HepG2 (cell line): ENCODE measurements around the gene FITM2. TPM values are rescaled to one million over a fixed set of nuclear protein-coding genes. Genes with fewer than 3 reads are reported as not detected.

Experiments
- CBX2 ChIP-seq, 2 experiments: fragments of 200-600 bp in 1 of 2; sonication (generic); formaldehyde crosslinking in 1 of 2; IDR thresholded peaks; 2 replicates each; pipeline versions ENCODE4 v1.7.0 to v1.8.1; 2018 to 2022; ENCODE audit warnings: low read depth in 2 of 2, low read length in 1 of 2, mild to moderate bottlenecking in 1 of 2, missing genetic modification reagents in 1 of 2
- DPF2 ChIP-seq: sonication (generic); formaldehyde crosslinking; IDR thresholded peaks from 2 replicates; pipeline ENCODE4 v1.4.0; 2020; ENCODE audit warnings: mild to moderate bottlenecking, low read depth, missing genetic modification reagents, borderline replicate concordance
- JUNB ChIP-seq: sonication (generic); formaldehyde crosslinking; IDR thresholded peaks from 2 replicates; pipeline ENCODE4 v1.8.0; 2022; ENCODE audit warnings: missing genetic modification reagents, mild to moderate bottlenecking, borderline replicate concordance
- PBX2 ChIP-seq: IDR thresholded peaks from 2 replicates; pipeline ENCODE4 v1.6.1; 2016; ENCODE audit warnings: control low read depth
- RAD51 ChIP-seq: fragments of 450-650 bp; IDR thresholded peaks from 2 replicates; pipeline ENCODE4 v1.6.1; 2016; ENCODE audit warnings: borderline replicate concordance
- SPEN ChIP-seq: sonication (generic); formaldehyde crosslinking; IDR thresholded peaks from 2 replicates; pipeline ENCODE4 v1.5.1; 2020; ENCODE audit warnings: low read depth, mild to moderate bottlenecking, missing genetic modification reagents
- SRSF1 ChIP-seq: fragments of 200-400 bp; formaldehyde crosslinking; optimal IDR thresholded peaks from 2 replicates; pipeline ENCODE3; 2017; ENCODE audit warnings: mild to moderate bottlenecking, low read depth, low read length, moderate library complexity
- ZNF234 ChIP-seq: sonication (generic); formaldehyde crosslinking; conservative IDR thresholded peaks from 2 replicates; pipeline ENCODE4 v1.5.1; 2020; ENCODE audit warnings: mild to moderate bottlenecking, missing genetic modification reagents
- ZNF44 ChIP-seq: sonication (generic); formaldehyde crosslinking; IDR thresholded peaks from 2 replicates; pipeline ENCODE4 v1.5.1; 2020; ENCODE audit warnings: mild to moderate bottlenecking, missing genetic modification reagents
- ZNF513 ChIP-seq: sonication (generic); formaldehyde crosslinking; conservative IDR thresholded peaks from 2 replicates; pipeline ENCODE4 v1.5.0; 2020; ENCODE audit warnings: missing genetic modification reagents
- ZNF646 ChIP-seq: sonication (generic); formaldehyde crosslinking; IDR thresholded peaks from 2 replicates; pipeline ENCODE4 v1.9.0; 2021; ENCODE audit warnings: mild to moderate bottlenecking, missing genetic modification reagents
- ZNF773 ChIP-seq: sonication (generic); formaldehyde crosslinking; IDR thresholded peaks from 2 replicates; pipeline ENCODE4 v1.4.0; 2020; ENCODE audit warnings: missing genetic modification reagents, borderline replicate concordance
- ZXDC ChIP-seq: sonication (generic); formaldehyde crosslinking; IDR thresholded peaks from 2 replicates; pipeline ENCODE4 v1.5.0; 2020; ENCODE audit warnings: mild to moderate bottlenecking, missing genetic modification reagents
- polyA plus RNA-seq, 8 experiments: library from polyadenylated mRNA; depleted of rRNA in 3 of 8; stranded (reverse) in 7 of 8; unstranded in 1 of 8; fragments of >200 nt; fragmentation: Illumina TruSeq in 4 of 8; extraction: Trizol in 4 of 8; gene quantifications; 2 replicates each; pipeline versions ENCODE4 v1.2.1 to v1.2.3, GENCODE V29; 2011 to 2016; ENCODE audit warnings: low read depth in 4 of 8, missing spikeins in 1 of 8, mixed read lengths in 1 of 8; ENCODE audit not compliant: insufficient read depth in 1 of 8
- total RNA-seq, 5 experiments: library from RNA; depleted of rRNA; stranded (reverse); fragments of >200 nt; fragmentation: Illumina TruSeq; extraction: Trizol; gene quantifications; 2 replicates each; pipeline ENCODE4 v1.2.3, GENCODE V29; 2016; ENCODE audit warnings: low read depth in 1 of 5

The FITM2 gene
- total and polyA plus RNA-seq, 2 of the 13 experiments (the other 11 are each of a cell fraction or from before 2014, with no cell fraction given): 9.6 to 24.5 TPM

- TF ChIP-seq ZNF513 (CRISPR knock-in tag) (0 out of 2 replicates have a peak, but pooled peaks have one; percentile 71), CBX2 (IDR thresholded peaks at IDR 0.05; ENCODE audit: low read depth, low read length) (no peak), CBX2 (CRISPR knock-in tag; IDR thresholded peaks at IDR 0.05; ENCODE audit: low read depth) (no peak), ZNF44 (CRISPR knock-in tag) (peak; percentile 89; the same call in 1 of the 2 replicates), ZNF234 (no peak), JUNB (CRISPR knock-in tag) (no peak), ZNF773 (0 out of 2 replicates have a peak, but pooled peaks have one; percentile 60), SPEN (CRISPR knock-in tag) (peak; percentile 56), RAD51 (no peak), ZXDC (no peak), PBX2 (CRISPR knock-in tag) (no peak), DPF2 (peak; percentile 70; the same call in 1 of the 2 replicates), SRSF1 (peak; percentile 94), ZNF646 (peak; percentile 62)
These were observed 44.7 kb upstream of the FITM2 start, which contains the start of gene HNF4A (continued) for GRCh38 chr20:44355498-44356352.
